K562 (cell line): ENCODE data around the gene IQCF6. TPM values are rescaled to one million over a fixed set of nuclear protein-coding genes. Genes with fewer than 3 reads are reported as not detected.

Experiments
- ATAC-seq: fragments of 200-7000 bp; cut with Tn5 transposase; 3 replicates; pipeline ENCODE4 v1.9.1; 2020; ENCODE audit warnings: moderate library complexity
- Bru-seq: library from RNA; stranded (reverse); fragments of 400-500 nt; gene quantifications from one replicate; lab custom pipeline; 2021; lab: Mats Ljungman, UMichigan
- BruChase-seq, 2 experiments: library from RNA; stranded (reverse); fragments of 400-500 nt; gene quantifications; one replicate each; lab custom pipeline; 2021; lab: Mats Ljungman, UMichigan
- BruUV-seq: library from RNA; stranded (reverse); fragments of 400-500 nt; replicated peaks from 2 replicates; lab custom pipeline; 2021; lab: Mats Ljungman, UMichigan
- CTCF ChIA-PET: fragments of 300-600 bp; formaldehyde crosslinking; extraction: SDS; loops from one replicate; lab custom pipeline; 2021; ENCODE audit warnings: low intra/inter-chr PET ratio; lab: Yijun Ruan, JAX
- POLR2A ChIA-PET: fragments of 300-600, 350-650 bp; sonication (Branson Sonifier 250); formaldehyde crosslinking; extraction: SDS; loops from one replicate; lab custom pipeline; 2021; ENCODE audit warnings: antibody characterized with exemption, inconsistent platforms; lab: Yijun Ruan, JAX
- DNase-seq, 4 experiments: peaks; one replicate each; pipeline versions ENCODE4 v3.0.0 to v3.0.0-alpha.2; 2011 to 2018; ENCODE audit warnings: low spot score in 3 of 4, mixed read lengths in 3 of 4; ENCODE audit errors: extremely low read depth in 1 of 4
- FAIRE-seq: peaks from 2 replicates; lab custom pipeline; 2011; peaks lifted over from hg19 to GRCh38; lab: Jason Lieb, UNC
- H2AFZ ChIP-seq: 2 replicates; pipeline ENCODE4 v1.6.0; 2011; ENCODE audit warnings: low read depth, low read length, control low read depth, inconsistent platforms
- H3K27ac ChIP-seq: fragments of 200-600 bp; 3 replicates; pipeline ENCODE4 v1.8.0; 2011; ENCODE audit warnings: low read depth, mild to moderate bottlenecking, control low read depth, inconsistent platforms, low read length, moderate library complexity, mixed read lengths; ENCODE audit errors: extremely low read depth
- H3K27me3 ChIP-seq, 2 experiments: fragments of 300-600 bp in 1 of 2; 2 replicates in 1 of 2; 3 replicates in 1 of 2; pipeline versions ENCODE4 v1.6.0 to v1.8.0; 2011; ENCODE audit warnings: inconsistent platforms in 2 of 2, low read length in 2 of 2, mild to moderate bottlenecking in 1 of 2, mixed read lengths in 1 of 2, moderate library complexity in 1 of 2; ENCODE audit not compliant: control insufficient read depth in 2 of 2, insufficient read depth in 2 of 2
- H3K36me3 ChIP-seq: fragments of 300-600 bp; 3 replicates; pipeline ENCODE4 v1.8.0; 2011; ENCODE audit warnings: mild to moderate bottlenecking, low read length, inconsistent platforms; ENCODE audit not compliant: control insufficient read depth, insufficient read depth
- H3K4me1 ChIP-seq, 2 experiments: fragments of 200-600 bp in 1 of 2; replicated peaks in 1 of 2; 2 replicates in 1 of 2; 3 replicates in 1 of 2; pipeline versions ENCODE4 v1.5.1 to v1.8.0; 2011; ENCODE audit warnings: inconsistent platforms in 2 of 2, low read length in 2 of 2, mild to moderate bottlenecking in 1 of 2, mixed read lengths in 1 of 2, moderate library complexity in 1 of 2; ENCODE audit not compliant: control insufficient read depth in 2 of 2, insufficient read depth in 2 of 2
- H3K4me2 ChIP-seq: 2 replicates; pipeline ENCODE4 v1.6.1; 2011; ENCODE audit warnings: low read length, control low read depth, inconsistent platforms, mixed read lengths; ENCODE audit not compliant: insufficient read depth
- H3K4me3 ChIP-seq: fragments of 200-600 bp; sonication (generic), shearing (Covaris generic); 2 replicates; pipeline ENCODE4 v1.5.1; 2016; ENCODE audit warnings: control low read depth, inconsistent platforms
- H3K79me2 ChIP-seq: fragments of 200-600 bp; 3 replicates; pipeline ENCODE4 v1.8.0; 2011; ENCODE audit warnings: low read length, inconsistent platforms; ENCODE audit not compliant: control insufficient read depth, insufficient read depth
- H3K9ac ChIP-seq, 2 experiments: 2 replicates each; pipeline versions ENCODE4 v1.6.0 to v1.6.1; 2011; ENCODE audit warnings: low read depth in 2 of 2, low read length in 2 of 2, control low read depth in 1 of 2, inconsistent platforms in 1 of 2, mild to moderate bottlenecking in 1 of 2, mixed read lengths in 1 of 2; ENCODE audit not compliant: insufficient read depth in 1 of 2
- H3K9me1 ChIP-seq: one replicate; pipeline ENCODE4 v1.6.0; 2011; ENCODE audit warnings: inconsistent platforms, mild to moderate bottlenecking, low read length, moderate library complexity; ENCODE audit not compliant: control insufficient read depth, insufficient read depth
- H3K9me3 ChIP-seq: replicated peaks from 2 replicates; pipeline ENCODE4 v1.5.1; 2011; ENCODE audit warnings: low read depth, low read length, inconsistent platforms; ENCODE audit not compliant: control insufficient read depth, insufficient read depth
- H4K20me1 ChIP-seq: replicated peaks from 2 replicates; pipeline ENCODE4 v1.6.1; 2011; ENCODE audit warnings: low read length, inconsistent platforms, mixed read lengths; ENCODE audit not compliant: control insufficient read depth, insufficient read depth
- NKRF ChIP-seq: fragments of 450-650 bp; IDR thresholded peaks from 2 replicates; pipeline ENCODE4 v1.6.1; 2016; ENCODE audit warnings: borderline replicate concordance
- ZNF584 ChIP-seq: fragments of 200-800 bp; sonication (Bioruptor generic); IDR thresholded peaks from 2 replicates; pipeline ENCODE4 v1.6.1; 2016; ENCODE audit warnings: low read depth, mild to moderate bottlenecking, missing genetic modification characterization, missing compliant biosample characterization
- WGBS: fragments of 100-300 bp; shearing (Covaris generic); methylation state at CpG from one replicate; pipeline ENCODE4 v1.1.6; 2016; ENCODE audit warnings: low coverage, mixed read lengths; ENCODE audit not compliant: insufficient coverage; ENCODE audit errors: missing lambda C conversion rate; 5-methylcytosine and 5-hydroxymethylcytosine counted together
- in situ Hi-C: fragments of 300-500 bp; cut with MboI; formaldehyde crosslinking; loops from 4 replicates; pipeline ENCODE4 v1.15.0; 2018; ENCODE audit warnings: inconsistent platforms, mixed read lengths
- intact Hi-C: fragments of 100-400 bp; cut with micrococcal nuclease; formaldehyde crosslinking; loops from 2 replicates; pipeline ENCODE4 v1.14.2; 2022
- long read RNA-seq, 3 experiments: library from polyadenylated mRNA in 2 of 3; library from RNA in 1 of 3; unstranded in 2 of 3; stranded (forward) in 1 of 3; transcript quantifications; one replicate each; pipeline ENCODE4 v2.0.0, GENCODE V29; 2019 to 2022
- polyA minus RNA-seq, 3 experiments: library from RNA; depleted of rRNA, polyadenylated mRNA; stranded (reverse); fragments of >200 nt; gene quantifications; 2 replicates each; pipeline ENCODE4 v1.2.3, GENCODE V29; 2011
- polyA plus RNA-seq, 8 experiments: library from polyadenylated mRNA; depleted of rRNA in 4 of 8; stranded (reverse) in 5 of 8; unstranded in 3 of 8; fragments of >200 nt; fragmentation: Nextera tagmentation in 2 of 8; fragmentation: Illumina TruSeq in 1 of 8; extraction: Ambion mirVana in 2 of 8; extraction: Trizol in 1 of 8; gene quantifications; 2 replicates each; pipeline versions ENCODE4 v1.2.1 to v1.2.3, GENCODE V29; 2011 to 2014; ENCODE audit warnings: inconsistent platforms in 1 of 8, missing spikeins in 1 of 8
- total RNA-seq, 7 experiments: library from RNA; depleted of rRNA in 6 of 7; stranded (reverse); fragments of >200 nt in 6 of 7; fragmentation: Illumina TruSeq in 2 of 7; extraction: Trizol in 2 of 7; gene quantifications; 2 replicates each; pipeline versions ENCODE4 v1.2.1 to v1.2.3, GENCODE V29; 2011 to 2021; ENCODE audit warnings: low replicate concordance in 1 of 7

IQCF6 gene
- total RNA-seq (2011; cell fraction: chromatin; rRNA removed; ENCODE audit: low replicate concordance) = not detected in 2 replicates
- not detected in 2 replicates for total RNA-seq (2011; cell fraction: nucleolus; rRNA removed)
- not detected in 2 replicates for total RNA-seq (2011; cell fraction: nucleoplasm; rRNA removed)
- total RNA-seq (2014; rRNA removed) (not detected in 2 replicates), total RNA-seq (2014; rRNA removed; fragmentation: Illumina TruSeq; extraction: Trizol) (not detected in 2 replicates), total RNA-seq (2015; rRNA removed; fragmentation: Illumina TruSeq; extraction: Trizol) (not detected in 2 replicates), total RNA-seq (2021) (not detected in 2 replicates), polyA plus RNA-seq (2011; rRNA removed) (not detected in 2 replicates), polyA plus RNA-seq (2014; fragmentation: Illumina TruSeq; extraction: Trizol) (not detected in 2 replicates), polyA plus RNA-seq (2014; fragmentation: Nextera tagmentation; extraction: Ambion mirVana) (not detected), polyA plus RNA-seq (2014; rRNA removed) (not detected in 2 replicates), polyA minus RNA-seq (2011; rRNA and poly(A)+ RNA removed) (not detected in 2 replicates), Bru-seq, nascent RNA (not detected), BruChase-seq, experiment 1, labeled RNA remaining after a 2-hour chase (not detected), BruChase-seq, experiment 2, labeled RNA remaining after a 6-hour chase (not detected)
- not detected in 2 replicates for polyA plus RNA-seq (2011; cell fraction: cytosol; rRNA removed)
- not detected in 2 replicates for polyA plus RNA-seq (2011; cell fraction: nucleus; rRNA removed)
- 1.3 TPM in 1 of 2 replicates, not detected in the other for polyA plus RNA-seq (2012)
- not detected in 2 replicates for polyA minus RNA-seq (2011; cell fraction: cytosol; rRNA and poly(A)+ RNA removed)
- polyA minus RNA-seq (2011; cell fraction: nucleus; rRNA and poly(A)+ RNA removed) = not detected in 2 replicates
- long read RNA-seq, experiment 1 = 0 reads
- long read RNA-seq, experiment 2 = 0 reads
- long read RNA-seq, experiment 3 = 0 reads

GRCh38 chr3:51779137-51779536, at the start of gene IQCF6:
IQCF6 (minus strand) TSS chr3:51779237; CDS start chr3:51779224, 13 bp downstream.
- Histone ChIP-seq H3K36me3 (no peaks in the 10 kb centered on the region), H3K79me2 (no peaks in the 10 kb centered on the region), H3K9ac (no peak within 1 kb of the TSS), H3K4me2 (no peak within 1 kb of the TSS), H3K27me3 (peaks cover 0 to 5% of the 10 kb centered on the region in 2 experiments; a peak in 1 of 5 replicates), H2AFZ (no peak within 1 kb of the TSS), H3K27ac (no peak within 1 kb of the TSS), H3K4me3 (no peak within 1 kb of the TSS), H3K9me1 (no peaks in the 10 kb centered on the region), H3K4me1 (no peaks in the 10 kb centered on the region), H4K20me1 (no peaks in the 10 kb centered on the region), H3K9me3 (no peaks in the 10 kb centered on the region)
- intact Hi-C loops (no loop called here), in situ Hi-C loops (no loop called here)
- TF ChIP-seq ZNF584 (CRISPR knock-in tag) (no peak), NKRF (no peak)
- WGBS = 21% methylated on average over 5 of the region's 5 CpGs
- ChIA-PET POLR2A (no interaction called here), CTCF (no interaction called here)
- no peak for FAIRE-seq
- peak; percentile 64 for ATAC-seq
- DNase-seq = peak in 2 of 4 experiments; percentile 13 to 16
- no TSS peak for BruUV-seq
